HG03575 (cell line): Measurements from ENCODE around the gene PDZD2.

Source experiments
- ATAC-seq: cut with Tn5 transposase; IDR thresholded peaks from one replicate; pipeline ENCODE4 v1.9.1; 2021; ENCODE audit not compliant: unreplicated experiment, insufficient number of reproducible peaks, low FRiP score; ENCODE audit errors: extremely low read depth

PDZD2 gene

DNA sequence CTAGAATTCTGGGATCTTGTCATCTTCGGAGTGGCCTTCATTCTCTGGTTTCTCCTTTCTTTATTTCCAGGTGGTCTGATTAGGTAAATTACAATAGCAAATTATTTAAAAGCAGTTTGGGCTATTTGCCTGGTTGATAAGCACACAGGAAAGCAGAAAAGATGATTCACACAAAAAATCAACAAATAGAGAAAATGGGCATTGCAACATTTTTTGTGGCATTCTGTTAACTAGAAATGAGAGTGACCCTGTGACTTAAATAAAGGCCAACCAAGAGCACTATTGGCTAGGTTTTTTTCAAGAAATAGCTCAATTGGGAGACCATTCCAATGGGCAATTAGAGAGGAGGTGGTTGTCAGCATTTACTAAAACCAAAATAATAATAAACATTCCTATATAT is 6.5 kb upstream of the PDZD2 start:
- no peak for ATAC-seq

DNA sequence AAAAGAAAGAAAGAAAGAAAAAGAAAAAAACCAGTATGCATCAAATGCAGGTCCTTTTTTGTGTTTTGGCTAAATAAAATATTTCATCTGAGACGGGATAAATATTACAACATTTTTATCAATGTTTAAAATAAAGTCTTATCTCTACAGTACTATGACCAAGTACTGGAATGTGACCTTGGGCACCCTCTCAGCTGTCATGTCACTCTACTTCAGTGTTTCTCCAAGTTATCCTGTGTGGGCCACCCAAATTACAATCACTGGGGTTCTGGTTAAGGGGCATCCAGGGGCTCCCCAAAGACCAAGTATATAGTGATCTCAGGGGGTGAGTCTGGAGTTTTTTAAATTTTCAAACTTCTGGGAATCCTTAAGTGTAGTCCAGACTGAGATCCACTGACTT is 3.5 kb upstream of the PDZD2 start:
- ATAC-seq: no peak

DNA sequence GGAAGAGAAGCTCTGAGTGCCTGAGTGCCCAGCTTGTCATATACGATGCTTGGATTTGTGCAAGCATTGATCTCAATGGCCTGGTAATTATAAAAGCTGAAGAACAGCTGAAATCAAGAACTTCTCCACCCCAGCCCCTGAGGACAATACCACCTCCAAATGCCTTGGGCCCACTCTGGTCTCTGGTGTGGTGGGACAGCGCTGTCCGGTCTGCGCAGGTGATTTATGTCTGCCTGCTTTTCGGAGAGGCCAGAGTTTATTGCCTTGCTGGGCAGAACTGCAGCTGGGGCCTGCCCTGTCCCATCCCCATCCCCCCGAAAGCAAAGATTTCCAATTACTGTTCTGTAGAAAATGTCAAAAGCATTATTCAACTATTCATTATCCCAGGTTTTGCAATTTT is 1.1 kb upstream of the PDZD2 start:
- ATAC-seq: no peak

DNA sequence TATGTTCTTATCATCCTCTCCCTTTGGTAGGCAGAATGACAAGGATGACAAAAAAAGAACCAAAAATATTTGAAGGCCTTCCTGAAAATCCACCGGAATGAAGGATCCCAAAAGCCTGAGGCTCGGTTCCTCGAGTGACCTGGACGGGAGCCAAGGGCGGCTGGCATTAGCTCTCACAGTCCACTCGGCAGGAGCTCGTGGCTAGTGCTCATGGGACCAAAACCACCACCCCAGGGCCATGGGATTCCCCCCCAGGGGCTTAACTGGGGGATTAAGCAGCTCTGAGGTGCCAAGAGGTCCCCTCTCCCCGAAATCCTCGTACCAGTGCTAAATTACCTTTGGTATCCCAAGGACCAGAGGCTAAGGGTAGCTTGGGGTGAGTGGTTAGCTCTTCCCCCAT is 586 bp upstream of the PDZD2 start:
- no peak for ATAC-seq

DNA sequence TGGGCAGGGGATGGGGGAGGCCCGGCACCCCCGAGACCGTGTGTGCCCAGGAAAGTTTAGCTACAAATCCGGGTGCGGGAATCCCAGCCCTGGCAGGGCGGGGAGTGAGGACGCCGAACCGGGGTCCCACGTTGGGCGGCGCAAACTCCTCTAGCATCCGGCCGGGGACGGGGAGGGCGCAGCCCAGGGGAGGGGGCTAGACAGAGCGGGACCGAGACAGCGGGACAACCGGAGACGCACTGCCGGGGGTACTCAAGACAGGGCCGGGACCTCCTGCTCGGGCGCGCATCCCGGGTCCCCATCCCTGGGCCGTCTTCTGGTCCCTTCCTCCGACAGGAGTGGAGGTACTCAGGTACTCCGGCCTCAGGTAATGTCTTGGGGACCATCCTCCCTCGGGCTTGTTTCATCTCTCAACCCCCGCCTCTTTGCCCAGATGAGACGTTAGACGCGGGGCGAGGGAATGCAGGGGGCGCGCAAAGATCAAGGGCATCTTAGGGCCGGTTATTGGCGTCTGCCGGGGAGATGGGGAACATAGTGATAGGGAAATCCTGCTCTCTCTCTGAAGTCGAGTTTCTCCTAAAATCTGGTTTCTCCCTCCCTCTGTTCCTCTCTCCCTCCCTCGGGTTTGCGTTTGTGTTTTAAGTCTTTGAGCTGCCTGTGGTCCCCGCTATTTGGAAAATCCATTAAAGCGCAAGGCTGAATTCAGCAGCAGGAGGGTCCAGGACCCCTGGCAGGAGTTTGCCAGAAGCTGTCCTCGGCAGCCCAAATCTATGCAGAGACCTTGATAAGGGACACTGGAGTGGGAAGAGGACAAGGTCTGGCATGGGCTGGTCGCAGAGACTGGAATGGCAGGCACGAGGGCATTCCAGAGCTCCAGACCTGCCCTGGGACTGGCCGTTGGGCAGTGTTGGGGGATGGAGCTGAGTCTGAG is 815 bp downstream of the PDZD2 start:
- ATAC-seq: no peak

DNA sequence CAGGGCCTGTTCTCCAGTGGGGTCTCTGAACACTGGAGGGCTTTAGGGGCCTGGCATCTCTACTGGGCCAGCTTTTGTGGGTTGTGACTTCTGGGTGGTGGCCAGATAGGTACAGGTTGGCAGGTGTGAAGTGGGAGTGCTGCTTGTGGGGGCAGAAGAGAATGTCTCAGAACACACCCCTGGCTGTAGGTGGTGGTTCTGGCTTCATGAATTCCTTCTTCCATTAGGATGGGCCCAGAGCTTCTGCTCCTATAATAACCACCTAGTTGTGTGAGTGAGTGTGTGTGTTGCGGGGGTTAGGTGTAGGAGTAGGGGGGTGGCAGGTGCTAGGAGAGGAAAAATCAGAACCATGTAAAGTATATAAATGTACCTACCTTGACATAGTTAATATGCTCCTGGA is 1.6 kb downstream of the PDZD2 start:
- no peak for ATAC-seq

DNA sequence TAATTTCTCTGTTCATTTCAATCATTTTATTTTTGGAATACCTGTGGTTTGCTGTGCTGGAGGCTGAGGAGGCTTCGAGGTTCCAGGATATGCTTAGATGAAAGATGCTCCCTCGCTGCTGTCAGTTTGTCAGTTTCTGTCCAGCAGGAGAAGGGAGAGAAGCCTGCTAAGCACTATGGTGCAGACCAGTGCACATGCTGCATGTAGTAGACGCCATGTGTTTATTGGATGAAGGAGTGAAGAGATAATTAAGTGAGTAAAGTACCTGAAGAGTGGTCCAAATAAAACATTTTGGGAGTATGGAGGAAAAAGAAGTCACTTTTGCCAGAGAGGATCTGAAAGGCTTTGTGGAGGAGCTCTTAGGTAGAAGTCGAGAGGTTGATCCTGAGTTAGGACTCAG is 2.1 kb downstream of the PDZD2 start:
- ATAC-seq: no peak

DNA sequence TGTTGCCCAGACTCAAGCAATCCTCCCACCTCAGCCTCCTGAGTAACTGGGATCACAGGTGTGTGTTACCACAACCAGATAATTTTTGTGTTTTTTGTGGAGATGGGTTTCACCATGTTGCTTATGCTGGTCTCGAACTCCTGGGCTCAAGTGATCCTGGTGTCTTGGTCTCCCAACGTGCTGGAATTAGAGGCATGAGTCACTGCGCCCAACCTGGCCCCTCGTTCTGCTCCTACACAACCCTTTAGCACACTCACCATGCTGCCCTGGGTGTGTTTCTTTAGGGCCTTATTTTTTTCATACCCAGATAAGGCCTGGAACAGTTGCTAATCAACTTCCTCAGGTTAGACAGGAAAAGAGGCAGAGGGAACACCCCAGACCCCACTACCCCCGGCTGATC is 2.6 kb downstream of the PDZD2 start:
- no peak for ATAC-seq

DNA sequence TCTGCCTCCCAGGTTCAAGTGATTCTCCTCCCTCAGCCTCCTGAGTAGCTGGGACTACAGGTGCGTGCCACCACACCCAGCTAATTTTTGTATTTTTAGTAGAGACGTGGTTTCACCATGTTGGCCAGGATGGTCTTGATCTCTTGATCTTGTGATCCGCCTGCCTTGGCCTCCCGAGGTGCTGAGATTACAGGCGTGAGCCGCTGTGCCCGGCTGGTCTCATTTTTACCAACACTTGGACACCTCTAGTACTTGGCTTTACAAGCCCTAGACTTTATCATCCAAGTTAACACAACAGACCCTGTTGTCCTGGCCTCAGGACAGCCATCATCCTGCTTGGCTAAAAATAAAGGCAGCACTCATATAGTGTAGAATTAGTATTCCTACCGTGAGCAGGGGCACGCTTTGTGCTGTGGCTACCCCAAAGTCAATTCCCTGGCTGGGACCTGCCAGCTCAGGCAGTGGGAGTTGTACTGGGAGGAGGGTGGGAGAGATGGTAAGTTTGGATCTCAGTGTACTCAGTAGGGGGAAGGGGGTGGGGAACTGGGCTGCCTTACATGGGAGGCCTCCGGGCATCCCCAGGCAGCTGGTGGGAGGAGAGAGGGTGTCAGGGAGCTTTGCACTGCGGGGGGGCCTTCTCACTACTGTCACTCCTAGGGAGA is 6.6 kb downstream of the PDZD2 start:
- no peak for ATAC-seq

DNA sequence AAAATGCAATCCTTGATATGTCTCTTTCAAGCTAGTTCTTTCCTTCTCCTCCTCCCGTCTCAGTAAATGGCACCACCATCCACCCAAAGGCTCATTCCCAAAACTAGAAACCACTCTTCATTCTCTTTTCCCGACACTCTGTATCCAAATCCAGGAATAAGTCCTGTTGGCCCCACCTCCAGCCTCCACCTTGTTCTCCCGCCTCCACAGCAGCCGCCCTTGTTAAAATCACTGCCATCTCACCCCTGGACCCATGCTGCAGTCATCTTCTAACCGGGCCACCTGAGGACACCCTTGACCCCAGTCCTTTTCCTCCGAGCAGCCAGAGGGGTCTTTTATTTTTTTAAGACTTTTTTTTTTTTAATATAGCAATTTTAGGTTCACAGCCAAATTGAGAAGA is 9.4 kb downstream of the PDZD2 start:
- no peak for ATAC-seq

DNA sequence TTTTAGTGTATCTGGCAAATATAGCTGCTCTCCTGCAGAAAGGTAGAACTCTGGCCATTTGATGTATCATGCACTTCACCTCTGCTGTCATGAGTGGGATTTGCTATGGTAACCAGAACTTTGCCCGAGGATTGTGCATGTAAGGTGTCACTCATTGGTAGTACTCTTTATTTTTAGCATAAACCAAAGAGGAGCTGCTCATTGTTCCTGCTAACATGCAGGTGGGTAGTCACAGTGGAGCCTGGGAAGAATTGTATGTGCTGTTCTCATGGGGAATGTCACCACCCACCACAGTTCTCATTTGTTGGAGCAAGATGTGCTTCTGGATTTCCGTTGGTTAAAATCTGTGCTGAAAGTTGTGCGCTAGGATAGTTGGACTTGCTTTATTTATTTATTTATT is 12.3 kb downstream of the PDZD2 start:
- ATAC-seq: no peak

DNA sequence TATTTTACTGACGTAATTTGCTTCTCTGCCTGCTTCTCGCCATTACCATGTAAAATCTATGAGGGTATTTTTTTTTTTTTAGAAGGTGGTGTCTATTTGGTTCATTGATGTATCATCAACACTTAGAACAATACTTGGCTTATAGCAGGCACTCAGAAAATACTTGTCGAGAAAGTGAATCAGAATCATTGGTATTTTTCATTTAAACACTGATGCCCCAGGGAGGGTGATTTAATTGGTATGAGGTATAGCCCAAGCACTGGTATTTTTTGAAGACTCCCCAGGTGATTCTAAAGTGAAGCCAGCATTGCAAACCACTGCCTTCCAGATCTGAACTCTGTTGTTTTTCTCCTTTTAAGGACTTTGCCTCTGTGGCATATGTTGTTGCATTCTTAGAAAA is 16.6 kb downstream of the PDZD2 start:
- ATAC-seq: no peak

DNA sequence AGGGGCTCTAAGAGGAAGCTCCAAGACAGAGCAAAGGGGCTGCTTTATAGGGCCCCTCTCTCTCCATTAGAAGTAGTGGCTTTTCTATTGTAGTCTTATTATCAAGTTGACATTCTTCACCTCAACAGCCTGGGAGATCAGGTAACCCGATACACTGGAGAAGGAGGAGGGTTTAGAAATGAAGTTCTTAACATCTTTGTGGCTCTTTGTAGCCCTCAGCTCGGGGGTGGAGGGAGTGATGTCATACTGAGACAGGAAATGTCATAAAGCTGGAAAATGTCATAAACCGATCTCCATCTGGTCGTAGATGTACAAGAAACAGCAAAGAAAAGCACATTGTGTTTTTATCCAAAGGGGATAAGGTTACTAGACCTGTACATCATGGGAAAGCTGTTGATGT is 17.9 kb downstream of the PDZD2 start:
- no peak for ATAC-seq

DNA sequence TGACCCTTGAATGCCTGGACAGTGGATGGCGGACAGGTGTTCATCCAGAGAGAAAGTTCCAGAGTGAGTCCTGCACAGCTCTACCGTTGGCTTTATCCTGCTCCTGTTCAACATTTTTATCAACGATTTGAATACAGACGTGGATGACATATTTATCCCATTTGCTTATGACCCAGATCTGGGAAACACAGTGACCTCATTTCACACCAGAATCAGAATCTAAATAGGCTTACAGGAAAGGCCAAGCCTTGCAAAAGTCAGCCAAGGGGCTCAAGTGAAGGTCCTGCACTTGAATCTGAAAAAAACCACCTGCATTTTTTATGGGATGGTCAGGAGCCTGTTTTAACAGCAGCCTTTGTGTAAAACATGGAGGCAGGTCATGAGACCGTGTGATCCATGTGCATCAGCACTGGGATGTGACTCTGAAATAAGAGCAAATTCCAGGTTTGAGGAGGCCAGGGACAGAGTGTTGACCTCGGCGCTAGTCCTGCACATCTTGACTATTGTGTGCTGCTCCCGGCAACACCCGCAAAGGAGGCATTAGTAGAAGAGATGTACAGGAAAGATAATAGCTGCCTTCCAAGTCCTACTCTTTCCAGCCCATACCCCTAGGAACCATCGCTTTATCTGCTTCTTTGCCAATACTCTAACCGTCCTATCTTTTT is 18.5 kb downstream of the PDZD2 start:
- ATAC-seq: no peak

DNA sequence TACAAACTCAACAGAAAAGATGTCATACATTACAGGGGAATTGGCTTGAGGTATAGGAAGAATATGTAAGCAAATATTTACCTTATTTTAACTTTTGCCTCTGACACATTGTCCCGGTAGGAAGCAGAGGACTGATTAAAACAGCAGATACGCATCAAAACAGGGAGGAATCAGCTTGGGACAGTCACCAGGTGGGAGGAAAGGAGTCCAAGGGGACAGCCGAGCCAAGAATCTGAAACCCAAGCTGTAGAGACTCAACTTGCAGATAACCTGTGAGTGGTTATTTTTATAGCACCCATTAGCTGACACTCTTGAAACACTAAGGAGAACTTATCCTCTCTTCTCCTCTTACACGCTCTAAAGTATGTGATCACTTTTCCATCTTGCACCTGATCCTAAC is 22.3 kb downstream of the PDZD2 start:
- no peak for ATAC-seq

DNA sequence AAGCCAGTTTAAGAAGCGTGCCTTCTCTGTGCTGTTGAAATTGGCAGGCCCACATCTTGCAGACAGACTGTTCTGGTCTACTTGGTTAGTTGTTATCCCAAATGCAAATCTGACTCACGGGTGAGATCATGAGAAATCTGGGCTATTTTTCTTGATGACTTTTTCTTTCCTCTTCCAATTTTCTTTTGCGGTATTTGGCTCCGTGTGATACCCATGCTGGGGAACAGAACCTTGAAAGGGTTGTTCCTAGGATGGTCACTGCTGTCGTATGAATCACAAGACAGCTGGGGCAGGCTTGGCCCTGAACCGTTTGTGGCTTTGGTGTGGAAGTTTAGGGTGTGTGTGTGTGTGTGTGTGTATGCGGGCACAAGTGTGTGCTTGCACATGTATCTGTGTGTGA is 24.6 kb downstream of the PDZD2 start:
- no peak for ATAC-seq

DNA sequence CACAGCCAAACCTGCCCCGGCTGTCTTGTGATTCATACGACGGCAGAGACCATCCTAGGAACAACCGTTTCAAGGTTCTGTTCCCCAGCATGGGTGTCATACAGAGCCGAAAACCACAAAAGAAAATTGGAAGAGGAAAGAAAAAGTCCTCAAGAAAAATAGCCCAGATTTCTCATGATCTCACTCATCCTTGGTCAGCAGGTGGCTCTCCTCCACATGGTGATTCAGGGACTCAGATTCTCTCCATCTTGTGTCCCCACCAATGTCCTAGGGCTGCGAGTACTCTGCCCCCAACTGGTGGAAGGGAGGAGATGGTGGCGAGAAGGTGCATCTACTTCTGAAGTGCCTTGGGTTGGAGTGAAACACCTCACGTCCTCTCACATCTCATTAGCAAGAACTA is 25.6 kb downstream of the PDZD2 start:
- ATAC-seq: no peak

DNA sequence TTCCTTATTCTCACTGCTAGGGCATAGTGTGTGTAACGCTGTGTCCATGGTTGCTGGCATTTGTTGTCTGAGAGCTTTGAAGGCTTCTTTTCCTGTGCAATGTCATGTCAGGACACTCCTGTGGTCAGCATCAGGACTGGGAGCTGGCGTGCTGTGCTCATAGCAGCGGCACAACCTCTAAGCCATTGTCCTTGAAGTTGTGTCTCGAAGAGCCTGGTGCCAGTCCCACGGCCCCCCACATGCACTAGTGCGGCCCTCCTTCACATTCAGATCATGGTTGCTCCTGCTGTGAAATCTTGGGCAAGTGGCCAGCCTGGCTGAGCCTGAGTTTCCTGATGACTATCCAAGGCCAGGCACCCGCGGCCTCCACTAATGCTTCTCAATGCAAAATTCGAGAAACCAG is 32.4 kb downstream of the PDZD2 start:
- no peak for ATAC-seq

DNA sequence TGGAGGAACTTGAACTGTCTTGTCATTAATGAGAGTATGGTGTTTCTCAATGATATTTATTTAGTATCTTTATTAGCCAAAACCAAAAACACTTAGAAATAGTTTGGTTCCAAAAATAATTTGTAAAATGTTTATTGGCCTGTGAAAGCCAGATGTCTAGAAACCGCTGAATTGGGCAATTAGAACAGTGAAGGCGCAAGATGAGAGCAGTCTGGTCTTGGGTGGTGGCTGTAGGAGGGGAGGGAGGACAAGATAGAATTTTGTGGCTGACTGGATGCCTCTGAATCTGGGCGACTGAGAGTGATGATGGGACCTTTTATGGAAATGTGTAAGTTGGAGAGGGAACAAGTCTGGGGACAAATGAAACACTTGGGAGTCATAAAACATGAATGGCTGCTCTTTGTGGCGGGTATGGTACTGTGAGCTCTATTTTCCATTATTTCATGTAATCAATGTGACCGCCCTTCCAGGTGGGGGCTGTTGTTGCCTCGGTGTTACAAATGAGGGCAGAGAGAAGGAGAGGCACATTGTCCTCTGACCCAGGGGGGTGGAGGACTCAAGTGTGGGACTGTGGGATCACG is 35.5 kb downstream of the PDZD2 start:
- ATAC-seq: no peak

DNA sequence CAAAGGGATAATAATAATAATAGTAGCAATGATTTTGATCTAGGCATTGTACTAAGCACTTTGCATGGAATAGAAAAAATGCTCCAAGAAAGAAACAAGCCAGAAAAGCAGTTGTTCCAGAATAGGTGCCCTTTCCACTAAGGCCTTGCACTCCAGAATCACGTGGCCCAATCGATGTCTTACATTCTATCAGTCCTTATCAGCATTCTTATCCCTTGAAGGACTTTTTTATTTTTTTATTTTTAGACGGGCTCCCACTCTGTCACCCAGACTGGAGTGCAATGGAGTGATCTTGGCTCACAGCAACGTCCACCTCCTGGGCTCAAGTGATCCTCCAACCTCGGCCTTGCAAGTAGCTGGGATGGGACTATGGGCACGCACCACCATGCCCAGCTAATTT is 36.5 kb downstream of the PDZD2 start:
- ATAC-seq: no peak
